Measurements from ENCODE around the gene ANO2.

Gene ANO2

GRCh38 chr12:5778821-5779220 lies 166.2 kb downstream of the ANO2 start:
- no peak for DNase-seq (ENCODE audit: low read depth)

GRCh38 chr12:5777451-5777850 lies 167.6 kb downstream of the ANO2 start:
- DNase-seq (ENCODE audit: low read depth), result no peak

DNA sequence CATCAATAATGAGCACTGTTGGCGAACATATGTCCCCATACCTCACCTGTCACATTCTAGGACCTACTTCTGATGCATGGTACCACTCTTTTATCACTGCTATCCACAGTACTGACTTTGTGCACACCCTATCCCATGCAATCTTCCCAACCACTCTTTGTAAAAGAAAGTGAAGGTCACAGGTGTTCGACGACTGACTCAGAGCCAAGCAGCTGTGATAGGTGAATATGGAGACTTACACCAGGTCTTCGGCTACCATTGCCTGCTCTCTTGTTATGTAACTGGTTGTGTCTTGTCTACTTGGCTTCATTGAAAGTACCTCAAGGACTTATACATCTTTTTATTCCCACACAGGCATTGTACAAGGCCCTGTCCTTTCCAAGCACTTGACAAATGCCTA lies 169.0 kb downstream of the ANO2 start:
- no peak for DNase-seq (ENCODE audit: low read depth)

GRCh38 chr12:5773550-5773949 lies 171.5 kb downstream of the ANO2 start:
- no peak for DNase-seq (ENCODE audit: low read depth)

DNA sequence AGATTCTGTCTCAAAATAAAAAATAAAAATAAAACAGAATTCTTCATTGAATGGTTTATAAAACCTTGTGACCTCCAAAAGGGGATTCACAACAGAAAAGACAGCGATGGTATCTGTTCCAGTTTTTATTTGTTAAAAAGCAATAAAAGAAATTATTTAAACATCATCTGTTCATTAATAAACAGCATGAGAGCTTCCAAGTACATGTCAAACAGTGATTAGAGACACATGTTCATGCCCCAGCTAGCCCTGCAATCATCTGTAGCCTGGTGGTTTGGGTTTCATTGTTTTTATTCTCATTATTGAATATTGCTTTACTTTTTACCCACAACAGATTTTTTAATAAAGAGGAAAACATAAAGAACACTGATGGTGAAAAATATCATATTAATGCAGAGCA lies 173.3 kb downstream of the ANO2 start:
- DNase-seq (ENCODE audit: low read depth), result no peak

DNA sequence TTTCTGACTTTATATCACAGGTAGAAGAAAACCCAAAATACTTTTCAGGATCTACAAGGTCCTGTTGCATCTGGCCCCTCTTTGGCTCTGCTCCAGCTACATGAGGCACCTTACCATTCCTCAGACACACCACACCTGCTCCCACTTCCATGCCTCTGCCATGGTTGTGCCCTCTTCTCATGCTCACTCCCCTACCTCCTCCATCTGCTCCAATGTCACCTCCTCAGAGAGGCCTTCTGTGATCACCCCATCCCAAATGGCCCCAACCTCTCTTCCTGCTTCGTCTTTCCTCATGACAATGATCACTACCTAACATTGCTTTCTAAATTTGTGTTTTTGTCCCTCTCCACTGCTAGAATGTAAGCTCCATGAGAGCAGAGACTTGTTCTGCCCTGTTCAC lies 174.3 kb downstream of the ANO2 start:
- no peak for DNase-seq (ENCODE audit: low read depth)

- DNase-seq (ENCODE audit: low read depth), result no peak
These were observed 176.4 kb downstream of the ANO2 start for GRCh38 chr12:5768581-5769196.

DNA sequence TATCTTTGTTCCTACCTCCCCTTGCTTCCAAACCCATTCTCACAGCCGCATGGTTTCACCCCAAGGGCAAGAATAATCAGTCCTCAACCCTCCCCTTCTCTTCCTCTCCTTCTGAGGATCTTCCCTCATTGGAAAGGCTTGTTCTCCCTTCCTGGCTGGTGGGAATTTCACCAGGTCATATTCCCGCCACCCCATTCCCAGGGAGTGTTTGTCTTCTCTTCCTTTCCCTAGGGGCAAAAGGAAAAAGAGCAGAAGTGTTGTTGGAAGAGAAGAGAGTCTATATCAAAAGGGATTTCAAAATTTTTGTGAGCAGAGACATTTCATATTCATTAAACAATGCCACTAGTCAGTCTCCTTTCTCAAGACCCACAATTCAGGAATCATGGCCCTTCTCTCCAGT lies 176.9 kb downstream of the ANO2 start:
- no peak for DNase-seq (ENCODE audit: low read depth)

DNA sequence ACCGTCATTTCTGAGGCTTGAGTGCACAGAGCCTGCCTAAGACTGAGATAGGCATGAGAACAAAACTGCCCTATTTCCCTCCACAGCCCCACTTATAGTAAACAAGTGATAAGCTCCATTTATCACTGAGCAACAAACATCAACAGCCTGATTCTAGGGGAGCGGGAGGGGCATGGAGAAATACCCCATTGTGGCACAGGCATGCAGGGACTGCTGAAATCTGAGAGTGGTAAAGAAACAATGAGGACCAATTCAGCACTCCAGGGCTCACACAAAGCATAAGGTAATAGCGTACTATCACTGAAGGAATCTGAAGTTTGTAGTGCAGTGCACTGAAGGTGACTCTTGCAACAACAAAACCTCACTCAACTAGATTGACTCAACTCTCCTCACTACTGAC lies 186.7 kb downstream of the ANO2 start:
- DNase-seq (ENCODE audit: low read depth), result no peak

DNA sequence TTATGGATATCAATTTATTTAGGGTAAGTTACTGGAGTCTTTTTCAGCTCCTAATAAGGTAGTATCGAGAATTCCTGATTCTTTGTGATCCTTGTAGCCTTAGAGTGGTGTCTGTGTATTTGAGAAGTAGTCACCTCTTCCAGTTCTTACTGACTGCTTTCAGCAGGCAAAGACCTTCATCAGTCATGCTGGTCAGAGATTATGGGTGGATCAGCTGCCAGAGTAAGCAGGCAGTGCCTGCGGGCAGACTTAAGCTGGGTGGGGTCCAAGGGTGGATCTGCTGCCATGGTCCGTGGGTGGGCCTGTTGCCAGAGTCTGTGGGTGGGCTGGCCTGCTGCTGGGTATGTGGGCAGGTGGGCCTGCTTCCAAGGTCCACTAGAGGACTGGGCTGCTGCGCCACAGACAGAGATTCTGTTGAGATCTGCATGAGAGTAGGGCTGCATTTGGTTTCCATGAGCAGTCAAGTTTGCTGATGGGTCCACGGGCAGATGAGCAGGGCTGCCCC lies 188.7 kb downstream of the ANO2 start:
- DNase-seq (ENCODE audit: low read depth), result no peak

DNA sequence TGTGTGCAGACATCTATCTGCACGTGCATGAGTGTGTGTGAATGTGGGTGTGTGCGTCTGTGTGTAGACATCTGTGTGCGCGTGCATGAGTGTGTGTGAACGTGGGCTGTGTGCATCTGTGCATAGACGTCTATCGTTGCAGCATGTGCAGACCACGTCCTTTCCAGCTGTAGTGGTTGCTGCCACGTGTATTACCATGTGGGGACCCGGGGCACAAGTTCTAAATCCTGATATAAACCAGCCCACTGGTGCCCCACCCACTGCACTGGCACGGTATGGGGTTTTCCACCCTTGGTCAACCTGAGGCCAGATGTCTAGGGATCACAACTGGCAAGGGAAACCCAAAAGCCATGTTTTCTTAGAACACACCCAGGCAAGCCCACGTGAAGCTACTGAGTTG lies 197.0 kb downstream of the ANO2 start:
- DNase-seq (ENCODE audit: low read depth), result no peak

GRCh38 chr12:5746917-5747316 lies 198.1 kb downstream of the ANO2 start:
- no peak for DNase-seq (ENCODE audit: low read depth)

DNA sequence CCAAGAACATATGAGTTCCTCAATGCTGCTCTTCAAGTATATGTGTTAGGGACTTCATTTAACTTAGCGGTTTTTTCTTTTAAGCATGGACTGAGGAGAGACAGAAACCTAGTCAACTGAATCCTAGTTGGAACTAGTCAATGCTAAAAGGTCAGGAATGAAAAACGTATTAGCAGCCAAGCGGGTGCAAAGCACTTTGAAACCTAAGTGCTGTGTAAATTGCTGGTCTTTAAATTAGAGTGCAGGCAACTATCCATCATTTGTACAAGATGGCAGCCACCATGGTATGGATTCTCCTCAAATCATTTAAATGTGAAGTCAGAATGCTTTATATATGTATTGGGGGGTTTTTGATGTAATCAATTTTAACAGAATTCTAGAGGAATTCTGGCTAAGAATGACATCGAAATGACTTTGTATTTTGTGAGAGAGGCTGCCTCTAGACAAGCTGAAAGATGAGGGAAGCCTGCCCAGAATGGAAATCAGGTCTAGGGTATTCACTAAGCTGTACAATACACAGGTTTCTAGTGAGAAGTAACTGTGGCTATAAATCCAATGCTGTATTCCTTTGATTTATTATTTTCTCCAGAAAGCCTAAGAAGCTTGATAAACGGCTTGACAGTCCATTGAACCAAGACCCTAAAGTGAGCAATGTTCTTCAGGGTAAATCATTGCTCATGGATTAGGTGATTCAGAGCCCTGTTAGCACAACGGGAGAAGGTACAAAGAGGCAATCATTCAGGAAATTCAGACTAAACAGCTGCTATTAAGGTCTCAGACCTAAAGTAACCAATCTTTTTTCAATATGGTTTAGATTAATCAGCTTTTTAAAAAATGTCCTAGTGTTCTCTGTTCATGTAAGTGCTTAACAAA lies 198.8 kb downstream of the ANO2 start:
- DNase-seq (ENCODE audit: low read depth), result no peak

- peak; percentile 35 for DNase-seq (ENCODE audit: low read depth)
These were observed 199.7 kb downstream of the ANO2 start for GRCh38 chr12:5745251-5745888.

- DNase-seq (ENCODE audit: low read depth), result no peak
These were observed 202.8 kb downstream of the ANO2 start for GRCh38 chr12:5742258-5742657.

- DNase-seq (ENCODE audit: low read depth), result no peak
These were observed 205.1 kb downstream of the ANO2 start for GRCh38 chr12:5739917-5740316.

DNA sequence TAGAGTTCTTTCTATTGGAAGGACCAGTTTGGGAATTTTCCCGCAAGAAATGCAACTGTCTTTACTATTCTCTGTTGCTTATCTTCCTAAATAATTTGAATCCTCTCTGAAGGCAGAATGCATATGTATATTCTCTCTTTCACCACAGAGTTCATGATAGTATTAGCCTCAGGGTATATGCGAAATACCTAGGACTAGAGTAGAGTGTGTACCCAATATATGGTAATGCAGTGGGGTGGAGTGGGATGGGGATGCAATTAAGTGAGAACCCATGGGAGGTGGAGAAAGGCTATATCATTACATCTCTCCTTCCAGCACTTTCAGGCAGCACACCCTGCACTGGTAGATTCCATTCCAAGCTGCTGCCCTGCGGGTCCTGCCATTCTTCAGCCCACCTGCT lies 207.3 kb downstream of the ANO2 start:
- DNase-seq (ENCODE audit: low read depth), result no peak

- no peak for DNase-seq (ENCODE audit: low read depth)
These were observed 208.5 kb downstream of the ANO2 start for GRCh38 chr12:5736527-5736926.

GRCh38 chr12:5736016-5736415 lies 209.0 kb downstream of the ANO2 start:
- no peak for DNase-seq (ENCODE audit: low read depth)

GRCh38 chr12:5733916-5734315 lies 211.1 kb downstream of the ANO2 start:
- no peak for DNase-seq (ENCODE audit: low read depth)

DNA sequence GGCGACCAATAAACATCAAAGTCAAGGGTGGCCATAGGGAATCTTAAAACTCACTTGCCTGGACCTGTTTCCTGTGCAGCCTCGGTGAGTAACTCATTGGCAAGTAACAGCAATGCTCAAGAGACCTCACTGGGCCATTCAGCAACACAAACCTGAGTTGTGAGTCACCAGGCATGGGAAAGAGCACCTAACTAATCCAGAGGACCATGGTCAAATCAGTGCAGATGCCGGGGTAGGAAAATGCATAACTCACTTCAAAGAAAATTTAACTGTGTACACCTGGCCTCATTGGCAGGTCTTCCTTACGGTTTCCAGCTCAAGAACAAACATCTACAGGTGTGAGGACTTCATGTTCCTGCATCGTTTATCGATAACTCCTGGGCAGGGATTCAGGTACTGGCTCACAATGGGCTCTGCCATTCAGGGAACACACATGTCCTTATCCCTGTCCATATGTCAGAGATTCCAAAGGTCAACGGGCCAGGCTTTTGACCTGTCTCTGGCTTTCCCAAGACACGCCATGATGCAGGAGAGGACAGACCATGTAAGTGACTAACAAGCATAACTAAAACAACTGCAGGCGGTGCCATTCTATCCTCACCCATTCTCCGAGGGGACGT lies 211.8 kb downstream of the ANO2 start:
- DNase-seq (ENCODE audit: low read depth), result no peak

DNA sequence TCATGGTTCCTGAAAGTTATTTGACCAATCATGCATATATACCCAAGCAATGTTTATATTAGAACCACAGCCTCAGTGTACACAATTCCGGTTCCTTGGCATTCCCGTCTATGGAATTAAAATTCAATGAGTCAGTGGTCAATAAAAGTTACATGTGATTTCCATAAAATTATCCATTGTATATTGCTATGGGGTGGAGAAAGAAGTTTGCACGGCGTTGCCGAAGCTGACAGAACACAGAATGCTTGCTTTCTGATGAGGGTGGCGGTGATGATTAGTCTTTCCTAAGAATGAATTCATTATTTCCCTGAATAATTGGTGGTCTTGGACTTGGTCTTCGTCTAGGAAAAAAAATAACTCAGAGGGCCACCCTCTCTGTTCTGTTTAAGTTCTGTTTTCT lies 214.1 kb downstream of the ANO2 start:
- no peak for DNase-seq (ENCODE audit: low read depth)
